ENCODE measurements around the gene ATP2B2.

DNA sequence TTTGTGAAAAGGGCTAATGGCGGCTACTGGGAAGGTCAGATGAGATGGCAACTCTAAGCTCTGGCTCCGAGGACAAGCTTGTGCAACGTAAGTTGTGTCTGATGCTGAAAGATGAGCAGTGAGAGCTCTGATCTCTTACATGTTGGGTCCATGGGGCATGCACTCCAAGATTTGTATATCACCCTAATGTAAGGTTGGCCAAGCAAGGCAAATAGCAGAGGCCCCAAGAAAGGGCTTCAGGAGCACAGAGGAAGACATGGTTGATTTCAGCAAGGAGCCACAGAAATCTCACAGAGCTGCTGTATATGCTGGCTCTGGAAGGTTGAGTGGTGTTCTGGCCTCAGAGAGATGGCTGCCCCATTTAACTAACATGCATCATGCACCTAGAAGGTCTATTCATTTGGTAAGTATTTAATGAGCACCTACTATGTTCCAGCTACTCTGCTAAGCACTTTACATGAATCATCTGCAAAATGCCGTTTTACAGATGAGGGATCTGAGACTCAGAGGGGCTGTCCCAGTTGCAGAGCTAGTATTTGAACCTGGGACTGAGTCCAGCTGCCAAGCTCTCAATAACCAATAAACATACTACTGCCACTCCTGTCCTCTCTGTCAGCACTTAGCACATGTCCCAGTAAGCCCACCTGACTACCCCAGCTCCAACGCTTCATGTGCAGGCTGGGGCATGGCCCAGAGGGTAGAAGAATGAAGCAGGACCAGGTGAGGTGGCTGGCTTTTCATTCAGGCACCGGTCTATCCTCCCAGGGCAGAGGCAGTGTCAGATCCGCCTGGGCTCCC, 27.8 kb upstream of the ATP2B2 start:
- no peak for TF ChIP-seq REST (IDR thresholded peaks at IDR 0.05; ENCODE audit: low read depth)
- no peak for TF ChIP-seq CTCF (IDR thresholded peaks at IDR 0.05 in 2 of 3, conservative IDR thresholded peaks at IDR 0.05 in 1 of 3; ENCODE audit: borderline replicate concordance in 1 of 3, insufficient read depth in 1 of 3, low read depth in 2 of 3, low read length in 2 of 3)
- no peak for TF ChIP-seq EZH2 (IDR thresholded peaks at IDR 0.05)
- no peak for TF ChIP-seq RAD21 (IDR thresholded peaks at IDR 0.05; ENCODE audit: low read depth)
- no peak for TF ChIP-seq POLR2A (IDR thresholded peaks at IDR 0.05; ENCODE audit: borderline replicate concordance, extremely low read depth, insufficient read depth, insufficient read length)
- TF ChIP-seq POLR2AphosphoS5 (IDR thresholded peaks at IDR 0.05; ENCODE audit: low read depth, low read length) = no peak
- TF ChIP-seq CEBPB (IDR thresholded peaks at IDR 0.05; ENCODE audit: low read depth) = no peak
- TF ChIP-seq ATF3 (IDR thresholded peaks at IDR 0.05) = no peak

Measured in HCT116 (cell line).